ENCODE results near the gene AGAP3.
A peak's percentile ranks its signal among the peaks of the same experiment; 100 is the strongest.

The AGAP3 gene

DNA sequence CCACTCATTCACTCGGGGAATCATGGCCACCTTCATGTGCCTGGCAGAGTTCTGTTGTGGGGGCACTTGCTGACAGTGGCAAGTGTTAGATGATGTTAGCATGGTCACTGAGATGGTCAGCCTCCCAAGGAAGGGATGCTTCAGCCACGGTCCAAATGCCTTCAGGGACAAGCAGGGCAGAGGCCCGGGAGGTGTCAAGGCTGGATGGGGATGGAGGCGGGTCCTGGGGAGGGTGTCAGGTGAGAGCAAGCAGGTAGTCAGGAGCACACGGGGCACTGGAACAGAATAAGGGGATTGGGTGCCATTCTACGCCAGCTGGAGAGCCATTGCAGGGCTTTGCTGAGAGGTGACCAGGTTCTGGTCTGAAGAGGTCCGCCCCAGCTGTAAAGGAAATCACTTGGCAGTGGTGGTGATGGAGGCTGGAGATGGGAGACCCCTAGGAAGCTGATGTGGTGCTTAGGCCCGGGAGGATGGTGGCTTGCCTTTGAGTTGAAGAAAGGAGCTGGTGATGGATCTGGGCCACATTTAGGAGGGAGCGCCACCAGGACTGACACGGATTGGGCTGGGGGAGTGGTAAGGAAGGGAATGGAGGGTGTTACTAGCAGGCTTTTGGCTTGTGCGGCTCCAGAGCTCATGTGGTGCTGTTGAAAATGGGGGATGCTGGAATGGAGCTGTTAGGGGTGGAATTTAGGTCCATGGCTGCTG lies 24.1 kb downstream of the AGAP3 start:
- no peak for DNase-seq (ENCODE audit: low read depth)

DNA sequence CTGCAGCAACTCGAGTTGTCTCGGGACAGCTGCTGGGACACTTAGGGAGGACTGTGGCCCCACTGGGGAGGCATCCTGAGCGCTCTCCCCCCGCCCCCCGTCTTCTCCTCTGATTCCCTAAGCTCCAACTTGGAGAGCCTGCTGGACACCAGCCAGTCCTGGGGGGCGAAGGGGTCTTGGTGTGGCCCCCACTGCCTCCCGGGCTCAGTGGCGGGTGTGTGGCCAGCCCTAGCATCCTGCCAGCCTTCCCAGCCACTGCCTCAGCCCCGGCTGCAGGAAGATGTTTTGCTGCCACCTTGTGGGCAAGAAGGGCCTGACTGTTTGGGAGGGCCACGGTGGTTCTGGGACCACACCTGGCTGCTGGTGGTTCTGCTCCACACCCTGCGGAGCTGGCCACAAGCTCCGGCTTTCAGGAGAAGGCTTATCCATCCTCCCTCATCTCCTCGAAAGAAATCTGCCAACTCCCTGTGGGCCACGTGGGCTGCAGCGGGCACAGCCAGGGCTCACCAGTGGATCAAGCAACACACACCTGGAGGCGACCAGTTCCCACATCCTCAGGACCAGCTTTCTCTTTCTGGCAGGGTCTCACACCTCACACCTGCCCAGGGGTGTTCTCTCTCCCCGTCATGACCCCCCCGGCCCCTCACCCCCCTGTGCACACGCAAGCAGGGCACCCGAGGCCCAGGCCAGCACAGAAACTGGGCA lies 24.8 kb downstream of the AGAP3 start:
- no peak for DNase-seq (ENCODE audit: low read depth)

DNA sequence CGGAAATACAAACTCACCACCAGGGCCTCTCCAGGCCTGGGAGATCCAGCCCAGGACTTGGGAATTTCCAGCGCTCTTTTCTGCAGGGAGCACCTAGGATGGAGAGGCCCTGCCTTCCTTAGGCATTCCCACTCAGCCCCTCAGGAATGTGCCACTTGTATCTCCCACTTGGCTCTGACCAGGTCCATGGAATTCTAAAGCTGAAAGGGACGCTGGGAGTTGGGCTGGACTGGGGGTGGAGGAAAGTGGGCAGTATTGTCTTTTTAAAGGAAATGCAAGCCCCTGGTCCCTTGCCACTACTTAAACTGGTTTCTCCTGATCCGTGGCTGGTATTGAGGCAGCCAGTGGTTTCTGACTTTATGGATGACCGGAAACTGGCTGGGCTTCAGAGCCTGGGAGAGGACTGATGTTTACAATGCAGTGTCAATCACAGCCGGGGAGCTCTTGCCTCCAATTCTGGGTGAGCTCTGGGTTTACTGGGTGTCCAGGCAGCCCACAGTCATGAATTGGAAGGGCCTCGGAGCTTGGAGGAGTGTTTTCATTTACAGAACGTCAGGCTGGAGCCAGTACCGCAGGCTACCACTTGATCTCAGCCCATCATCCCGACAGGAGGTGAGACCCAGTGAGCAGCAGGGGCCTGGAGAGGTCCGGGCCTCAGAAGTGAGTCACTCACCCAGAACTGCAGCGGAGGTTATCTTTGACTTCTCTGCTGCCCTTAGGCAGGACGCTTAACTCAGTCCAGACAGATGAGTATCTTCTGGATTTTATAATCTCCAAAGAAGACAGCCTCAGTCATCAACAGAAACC lies 27.3 kb downstream of the AGAP3 start:
- peak; percentile 31 for DNase-seq (ENCODE audit: low read depth)

DNA sequence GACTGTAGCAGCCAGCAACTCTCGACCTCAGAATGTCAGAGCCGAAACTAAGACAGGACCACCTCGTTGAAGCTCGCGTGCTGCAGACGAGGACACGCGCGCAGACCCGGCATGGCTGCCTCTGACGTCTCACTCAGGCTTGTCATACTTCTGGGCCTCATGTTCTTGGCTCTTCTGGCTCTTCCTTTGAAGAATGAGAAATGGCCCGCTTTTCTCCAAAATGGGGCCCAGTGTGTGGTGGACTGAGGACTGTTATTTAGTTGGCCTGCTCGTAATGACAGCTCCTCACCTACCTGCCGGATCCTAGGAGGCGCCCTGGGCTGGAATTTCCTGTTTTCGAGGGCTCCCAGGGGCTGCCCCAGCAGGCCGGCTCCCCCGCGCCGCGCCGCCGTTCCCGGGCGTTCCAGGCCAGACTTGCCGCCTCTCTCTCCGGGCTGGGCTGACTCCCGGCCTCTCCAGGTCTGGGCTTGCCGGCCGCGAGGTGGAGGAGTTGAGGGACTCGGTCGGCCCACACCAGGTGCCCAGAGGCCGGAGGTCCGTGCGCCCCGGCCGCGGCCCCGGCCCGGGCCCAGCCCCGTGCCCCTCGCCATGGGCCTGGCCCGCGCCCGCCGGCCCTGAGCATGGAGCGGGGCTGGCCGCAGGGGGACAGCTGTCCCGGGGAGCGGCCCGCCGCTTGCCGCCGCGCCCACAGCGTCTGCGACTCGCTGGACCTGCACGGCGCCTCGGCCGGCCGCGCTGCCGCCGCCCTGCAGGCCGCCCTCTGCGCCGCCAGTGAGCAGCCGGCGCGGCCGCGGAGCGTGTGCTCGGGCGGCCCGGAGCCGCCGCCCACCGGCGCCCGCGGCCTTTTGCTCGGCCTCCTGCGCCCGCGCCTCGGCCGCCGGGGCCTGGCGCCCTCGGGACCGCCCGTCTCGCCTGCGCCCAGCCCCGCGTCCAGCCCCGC lies 28.1 kb downstream of the AGAP3 start:
- DNase-seq (ENCODE audit: low read depth), result no peak

DNA sequence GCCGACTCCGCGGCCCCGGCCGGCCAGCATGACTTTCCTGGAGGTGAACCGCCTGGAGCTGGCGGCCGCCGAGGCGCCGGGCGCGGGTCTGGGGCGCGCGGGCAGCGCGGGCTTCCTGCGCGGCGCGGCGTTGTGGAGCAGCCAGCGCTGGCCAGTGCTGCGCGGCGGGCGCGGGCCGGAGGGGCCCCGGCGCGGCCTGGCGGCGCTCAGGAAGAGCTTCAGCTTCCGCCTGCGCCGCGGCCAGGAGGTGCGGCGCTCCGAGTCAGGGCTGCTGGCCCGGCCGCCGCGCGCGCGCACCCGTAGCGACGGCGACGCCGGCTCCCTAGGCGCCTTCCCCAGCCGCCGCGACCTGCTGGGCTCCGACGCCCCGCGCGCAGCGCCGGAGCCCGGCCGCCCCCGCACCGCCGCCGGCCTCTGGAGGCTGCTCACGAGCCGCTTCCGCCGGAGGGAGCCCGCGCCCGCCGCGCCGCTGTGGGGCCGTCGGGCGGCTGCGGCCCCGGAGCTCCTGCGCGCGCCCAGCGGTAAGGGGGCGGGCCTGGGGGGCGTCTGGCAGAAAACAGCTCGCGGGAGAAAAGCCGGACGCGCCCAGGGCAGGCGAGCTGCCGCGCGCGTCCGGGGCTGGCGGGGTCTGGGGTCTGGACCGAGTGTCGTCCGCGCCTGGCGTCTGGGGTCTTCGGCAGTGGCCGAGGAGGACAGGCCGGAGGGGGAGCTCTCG lies 29.0 kb downstream of the AGAP3 start:
- DNase-seq (ENCODE audit: low read depth), result no peak

DNA sequence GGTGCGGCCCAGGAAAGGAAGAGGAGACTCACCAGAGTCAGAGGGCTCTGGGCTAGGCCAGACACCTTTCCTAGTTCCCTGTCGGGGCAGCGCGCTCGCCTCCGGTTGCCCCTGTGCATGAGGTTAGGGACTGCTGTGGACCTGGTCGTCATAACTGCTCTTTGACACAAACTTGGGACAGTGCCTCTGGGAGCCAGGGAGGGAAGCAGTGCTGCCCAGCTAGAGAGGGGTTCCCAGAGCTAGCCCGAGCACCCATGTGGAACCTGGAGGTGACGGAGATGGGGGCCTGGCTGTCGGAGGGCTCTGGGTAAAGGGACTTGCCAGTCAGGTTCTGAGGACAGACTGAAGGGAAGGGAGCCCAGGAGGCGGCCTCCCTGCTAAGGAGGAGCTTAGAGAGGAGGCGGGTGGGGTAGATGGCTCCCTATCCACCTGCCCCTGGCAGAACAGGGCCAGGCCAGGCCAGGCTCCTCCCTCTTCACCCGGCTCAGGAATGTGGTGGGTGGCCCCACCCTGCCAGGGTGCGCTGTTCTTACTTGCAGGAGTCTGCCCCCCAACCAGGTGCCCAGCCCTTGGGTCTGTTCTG lies 29.7 kb downstream of the AGAP3 start:
- DNase-seq (ENCODE audit: low read depth), result no peak

DNA sequence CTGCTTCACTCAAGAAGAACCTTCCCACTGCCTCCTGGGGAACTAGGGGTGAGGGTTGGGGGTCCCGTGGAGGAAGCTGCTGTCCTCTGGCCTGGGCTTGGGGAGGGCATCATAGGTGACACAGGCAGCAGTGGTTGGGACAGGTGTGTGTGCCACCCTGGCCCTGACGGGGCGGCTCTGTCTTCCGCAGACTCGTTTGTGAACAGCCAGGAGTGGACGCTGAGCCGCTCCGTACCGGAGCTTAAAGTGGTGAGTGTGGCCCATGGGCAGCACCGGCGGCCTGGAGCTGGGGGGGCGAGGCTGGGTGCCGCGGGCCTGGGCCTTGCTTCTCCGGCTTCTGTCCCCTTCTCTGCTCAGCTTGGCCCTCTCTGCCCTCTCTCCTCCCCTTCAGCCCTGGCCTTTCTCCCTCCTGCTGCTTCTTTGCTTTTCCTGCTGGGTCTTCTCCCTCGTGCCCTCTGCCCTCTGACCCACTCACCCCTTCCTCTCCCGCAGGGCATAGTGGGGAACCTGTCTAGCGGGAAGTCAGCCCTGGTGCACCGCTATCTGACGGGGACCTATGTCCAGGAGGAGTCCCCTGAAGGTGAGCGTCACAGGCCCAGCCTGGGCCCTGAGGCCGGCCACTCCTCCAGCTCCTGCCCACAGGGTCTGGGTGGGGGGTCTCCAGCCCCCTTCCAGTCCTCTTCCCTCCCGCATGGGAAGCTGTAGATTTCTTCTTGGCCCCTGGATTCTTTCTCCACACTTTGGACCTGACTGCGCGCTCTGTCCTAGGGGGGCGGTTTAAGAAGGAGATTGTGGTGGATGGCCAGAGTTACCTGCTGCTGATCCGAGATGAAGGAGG lies 30.5 kb downstream of the AGAP3 start:
- no peak for DNase-seq (ENCODE audit: low read depth)

DNA sequence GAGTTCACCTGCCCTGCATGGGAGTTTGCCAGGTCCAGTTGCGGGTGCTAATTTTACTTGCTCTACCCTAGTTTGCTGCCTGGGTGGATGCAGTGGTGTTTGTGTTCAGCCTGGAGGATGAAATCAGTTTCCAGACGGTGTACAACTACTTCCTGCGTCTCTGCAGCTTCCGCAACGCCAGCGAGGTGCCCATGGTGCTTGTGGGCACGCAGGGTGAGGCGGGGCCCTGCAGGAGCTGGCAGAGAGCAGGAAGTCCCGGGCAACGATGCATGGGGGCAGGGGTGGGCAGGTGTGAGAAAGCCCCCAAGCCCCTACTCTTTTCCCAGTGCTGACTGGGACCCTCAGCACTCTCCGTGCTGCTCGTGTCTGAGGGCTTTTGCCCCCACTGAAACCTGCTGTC lies 31.3 kb downstream of the AGAP3 start:
- no peak for DNase-seq (ENCODE audit: low read depth)

DNA sequence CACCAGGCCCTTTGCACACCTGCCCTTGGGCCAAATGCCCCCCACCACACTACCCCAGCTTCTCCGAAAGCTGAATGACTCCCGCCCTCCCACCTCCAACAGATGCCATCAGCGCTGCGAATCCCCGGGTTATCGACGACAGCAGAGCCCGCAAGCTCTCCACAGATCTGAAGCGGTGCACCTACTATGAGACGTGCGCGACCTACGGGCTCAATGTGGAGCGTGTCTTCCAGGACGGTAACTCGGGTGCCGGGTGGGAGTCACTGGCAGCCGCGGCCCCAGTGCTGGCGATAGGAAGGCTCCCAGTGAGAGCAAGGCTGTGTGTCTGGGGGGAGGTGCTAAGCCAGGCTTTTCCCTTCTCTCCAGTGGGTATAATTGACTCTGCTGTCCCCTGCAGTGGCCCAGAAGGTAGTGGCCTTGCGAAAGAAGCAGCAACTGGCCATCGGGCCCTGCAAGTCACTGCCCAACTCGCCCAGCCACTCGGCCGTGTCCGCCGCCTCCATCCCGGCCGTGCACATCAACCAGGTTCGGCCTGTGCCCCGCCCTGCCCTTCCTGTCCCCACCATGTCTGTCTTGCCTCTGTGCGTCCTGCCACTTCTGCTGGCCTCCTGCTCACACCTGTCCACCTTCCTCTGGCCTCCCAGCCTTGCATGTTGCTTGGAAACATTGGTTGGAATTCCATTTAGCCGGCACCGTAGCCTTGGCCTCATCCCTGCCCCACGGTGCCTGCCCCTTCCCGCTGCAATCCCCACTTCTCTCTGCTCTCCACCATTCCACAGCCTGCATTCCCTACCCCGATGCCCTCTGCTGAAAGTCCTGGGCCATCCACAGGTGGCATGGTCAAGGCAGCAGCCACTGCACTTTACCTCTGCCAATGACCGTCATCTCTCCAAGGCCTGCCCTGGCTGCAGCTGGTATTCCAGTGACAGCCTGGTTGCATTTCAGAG lies 32.1 kb downstream of the AGAP3 start:
- DNase-seq (ENCODE audit: low read depth), result no peak

DNA sequence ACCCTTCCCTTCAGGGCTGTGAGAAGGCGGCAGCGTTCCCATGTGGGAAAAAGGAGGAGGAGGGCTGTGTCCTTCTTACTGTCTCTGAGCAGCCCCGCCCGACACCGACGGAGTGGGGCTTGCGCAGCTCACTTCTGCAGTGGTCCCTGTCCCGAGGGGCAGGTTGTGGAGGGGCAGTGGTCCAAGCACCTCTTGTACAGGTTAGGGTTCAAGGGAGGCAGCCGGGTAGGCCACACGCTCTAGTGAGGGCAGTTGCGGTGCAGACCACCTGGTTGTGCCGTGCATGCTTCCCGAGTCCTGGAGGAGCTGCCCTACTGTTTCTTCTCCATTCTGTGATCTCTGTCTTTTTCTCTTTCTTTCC lies 32.8 kb downstream of the AGAP3 start:
- no peak for DNase-seq (ENCODE audit: low read depth)

DNA sequence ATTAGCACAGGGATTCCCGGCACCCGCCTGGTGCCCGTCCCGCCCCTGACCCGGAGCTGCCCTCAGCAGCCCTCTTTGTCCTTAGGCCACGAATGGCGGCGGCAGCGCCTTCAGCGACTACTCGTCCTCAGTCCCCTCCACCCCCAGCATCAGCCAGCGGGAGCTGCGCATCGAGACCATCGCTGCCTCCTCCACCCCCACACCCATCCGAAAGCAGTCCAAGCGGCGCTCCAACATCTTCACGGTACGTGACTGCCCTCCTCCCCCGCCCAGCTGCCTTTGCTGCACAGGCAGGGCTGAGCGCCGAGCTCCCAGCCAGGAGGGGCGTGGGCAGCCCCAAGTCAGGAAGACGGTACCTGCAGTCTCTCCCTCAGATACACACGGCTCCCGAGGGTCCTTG lies 33.6 kb downstream of the AGAP3 start:
- DNase-seq (ENCODE audit: low read depth), result no peak

DNA sequence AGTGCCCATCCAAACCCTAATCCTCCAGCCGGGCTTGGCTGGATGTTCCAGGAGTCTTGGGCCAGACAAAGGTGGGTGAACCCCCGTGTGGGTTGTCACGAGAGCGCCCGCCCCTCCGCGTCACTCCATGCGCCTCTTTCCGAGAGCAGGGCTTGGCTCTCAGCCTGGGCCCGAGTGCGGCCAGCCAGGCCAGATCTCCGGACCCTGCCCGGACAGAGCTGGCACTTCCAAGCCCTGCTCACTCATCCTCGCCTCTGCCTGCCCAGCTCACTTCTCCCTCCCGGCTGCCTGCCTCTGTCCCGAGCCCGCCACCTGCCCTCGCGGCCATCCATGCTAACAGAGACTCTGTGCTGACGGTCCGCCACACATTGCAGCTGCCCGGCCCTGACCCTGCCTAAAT lies 34.6 kb downstream of the AGAP3 start:
- DNase-seq (ENCODE audit: low read depth), result no peak

DNA sequence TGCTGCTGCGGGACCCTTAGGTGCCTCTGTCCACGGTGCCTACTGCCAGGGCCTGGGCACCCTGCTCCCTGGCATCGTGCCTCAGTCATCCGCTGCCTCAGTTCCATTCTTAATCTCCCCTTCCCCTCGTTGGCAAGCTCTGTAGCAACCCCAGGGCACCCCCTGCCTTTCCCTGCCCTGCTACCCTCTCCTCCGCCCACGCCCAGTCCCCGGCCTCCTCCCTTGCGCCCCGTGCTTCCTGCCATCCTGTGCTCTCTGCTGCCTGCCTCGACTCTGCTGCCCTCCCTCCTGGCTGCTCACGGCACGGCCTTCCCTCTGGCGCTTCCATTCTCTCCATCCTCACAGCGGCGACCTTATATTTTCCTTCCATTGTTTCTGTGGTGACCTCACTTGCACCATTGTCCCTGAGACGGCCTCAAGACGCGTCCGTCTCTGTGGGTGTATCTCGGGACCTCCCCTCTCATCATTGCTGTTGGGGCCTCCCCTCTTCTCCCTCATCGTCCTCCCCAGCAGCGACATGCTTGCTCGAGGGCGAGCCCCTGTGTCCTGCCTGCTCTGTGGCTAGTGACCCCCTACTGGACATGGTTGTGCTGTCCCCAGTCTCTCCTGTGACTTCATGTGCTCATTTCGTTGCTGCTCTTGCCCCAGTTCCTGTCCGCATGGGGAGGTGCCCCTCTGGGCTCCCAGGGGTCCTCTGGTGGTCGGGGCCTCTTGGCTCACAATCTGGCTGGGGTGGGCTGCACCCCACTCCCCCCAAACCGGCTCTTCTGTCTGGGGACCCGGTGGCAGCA lies 35.3 kb downstream of the AGAP3 start:
- no peak for DNase-seq (ENCODE audit: low read depth)

DNA sequence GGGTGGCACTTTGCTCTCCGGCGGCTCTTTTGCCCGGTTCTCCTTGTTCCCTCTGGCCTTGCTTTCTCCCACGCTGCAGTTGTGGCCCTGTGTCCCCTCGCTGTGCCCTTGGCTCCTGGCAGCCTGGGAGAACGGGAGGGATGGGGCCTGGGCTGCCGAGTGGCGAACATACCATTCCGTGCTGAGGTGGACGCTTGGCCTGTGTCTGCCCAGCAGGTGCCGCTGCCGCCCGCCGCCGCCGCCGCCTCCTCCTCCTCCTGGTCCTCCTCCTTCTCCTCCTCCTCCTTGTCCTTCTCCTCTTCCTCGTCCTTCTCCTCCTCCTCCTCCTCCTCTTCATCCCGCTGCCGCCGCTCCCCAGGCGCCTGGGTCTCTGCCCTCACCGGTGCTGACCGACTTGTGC lies 36.0 kb downstream of the AGAP3 start:
- no peak for DNase-seq (ENCODE audit: low read depth)

DNA sequence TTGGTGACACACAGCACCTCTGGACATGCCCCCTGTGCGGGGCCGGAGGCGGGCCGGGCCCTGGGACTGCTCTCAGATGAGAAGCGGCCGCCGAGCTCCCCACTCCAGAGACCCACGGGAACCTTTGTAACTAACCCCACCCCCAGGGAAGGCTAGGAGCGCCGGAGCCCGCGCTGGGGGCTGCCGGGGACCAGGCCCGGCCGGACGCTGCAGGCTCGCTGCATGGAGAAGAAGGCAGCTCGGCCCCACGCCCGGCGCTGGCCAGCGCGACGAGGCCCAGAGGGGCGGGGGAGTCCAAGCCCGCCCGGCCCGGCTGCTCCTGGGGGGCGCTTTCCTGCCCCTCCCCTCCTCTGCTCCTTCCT lies 36.5 kb downstream of the AGAP3 start:
- DNase-seq (ENCODE audit: low read depth), result no peak

DNA sequence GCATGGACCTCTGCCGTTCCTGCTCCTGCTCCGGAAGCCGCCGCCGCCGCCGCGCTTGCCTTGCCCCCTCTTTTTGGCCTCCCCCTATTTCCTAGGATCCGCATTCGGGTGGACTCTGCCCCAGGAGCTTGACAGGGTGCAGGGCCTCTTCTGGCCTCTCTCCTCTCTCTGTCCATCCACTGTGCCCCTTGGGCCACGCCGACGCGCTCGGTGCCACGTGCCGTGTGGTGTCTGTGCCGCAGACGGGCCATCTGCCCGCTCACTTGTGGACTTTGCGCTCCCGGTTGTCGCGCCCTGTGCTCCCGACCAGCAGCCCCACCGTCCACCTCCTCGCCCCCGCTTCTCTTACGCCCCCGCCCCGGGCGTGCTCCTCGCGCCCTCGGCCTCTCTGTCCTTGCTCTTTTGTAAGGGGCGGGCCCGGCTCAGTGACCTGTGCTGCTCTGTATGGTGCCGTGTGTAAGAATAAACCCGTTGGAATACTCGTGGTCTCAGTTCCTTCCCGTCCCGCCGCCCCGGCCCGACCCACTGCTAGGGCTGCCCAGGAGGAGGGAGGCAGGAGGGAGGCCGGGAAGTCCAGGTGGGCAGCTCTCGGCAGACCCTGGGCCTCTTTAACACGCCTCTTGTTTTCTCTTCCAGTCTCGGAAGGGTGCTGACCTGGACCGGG lies 37.0 kb downstream of the AGAP3 start:
- DNase-seq (ENCODE audit: low read depth), result no peak

DNA sequence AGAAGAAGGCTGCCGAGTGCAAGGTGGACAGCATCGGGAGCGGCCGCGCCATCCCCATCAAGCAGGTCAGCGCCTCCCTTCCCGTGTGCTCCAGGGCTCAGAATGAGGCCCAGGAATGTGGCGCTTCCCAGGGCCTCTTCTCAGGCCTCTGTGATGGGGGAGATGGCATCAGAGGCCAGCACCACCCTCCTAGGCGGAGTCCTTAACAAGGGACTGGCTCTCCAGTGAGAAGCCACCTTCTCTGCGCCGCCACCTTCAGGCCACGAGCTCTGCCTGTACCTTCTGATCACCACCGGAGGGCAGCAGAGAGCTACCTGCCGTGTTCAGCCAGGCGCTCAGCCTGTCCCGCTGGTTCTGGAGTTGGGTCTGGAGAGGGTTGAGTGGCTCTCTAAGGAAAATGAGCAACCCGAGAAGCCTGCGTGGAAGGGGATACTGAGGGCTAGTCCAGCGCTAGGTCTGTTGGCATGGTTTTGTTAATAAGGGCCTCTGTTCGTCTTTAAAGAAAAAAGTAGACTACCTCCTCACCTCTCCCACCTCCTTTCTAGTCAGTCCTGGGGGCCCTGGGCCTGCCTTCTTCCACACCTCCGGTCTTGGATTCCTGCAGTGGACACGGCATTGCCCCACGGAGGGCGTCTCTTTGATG lies 37.7 kb downstream of the AGAP3 start:
- DNase-seq (ENCODE audit: low read depth), result peak; percentile 27

Measured in HS-27A (cell line).